ENCODE measurements around the gene RBM8A.

- TF ChIP-seq POLR2AphosphoS5 (IDR thresholded peaks at IDR 0.05; ENCODE audit: borderline replicate concordance, low read depth, low read length) (no peak), EZH2 (IDR thresholded peaks at IDR 0.05) (no peak)
Observed at GRCh38 chr1:145874646-145875045, 52.6 kb downstream of the RBM8A start.
